IPS DF 19.7 (cell line): ENCODE results near the gene ZSCAN4.

Experiments
- DNase-seq: peaks from one replicate; pipeline ENCODE4 v3.0.0-alpha.2; 2013; ENCODE audit warnings: low read depth, low spot score

ZSCAN4 gene

GRCh38 chr19:57682226-57682766 lies 13.6 kb downstream of the ZSCAN4 start:
- DNase-seq, result no peak

- DNase-seq, result no peak
Observed at GRCh38 chr19:57686727-57687126, 18.0 kb downstream of the ZSCAN4 start.

- no peak for DNase-seq
Observed at GRCh38 chr19:57687363-57688010, 18.8 kb downstream of the ZSCAN4 start.

GRCh38 chr19:57688011-57688763 lies 19.5 kb downstream of the ZSCAN4 start:
- DNase-seq, result no peak

GRCh38 chr19:57689750-57690149 lies 21.0 kb downstream of the ZSCAN4 start:
- no peak for DNase-seq

GRCh38 chr19:57701625-57702024 lies 32.9 kb downstream of the ZSCAN4 start:
- no peak for DNase-seq

GRCh38 chr19:57706346-57706745 lies 37.6 kb downstream of the ZSCAN4 start:
- no peak for DNase-seq

GRCh38 chr19:57708641-57709361 lies 40.1 kb downstream of the ZSCAN4 start, which contains the start of gene ZNF154:
TSS of gene ZNF154 (minus strand) at chr19:57709204. CDS start at chr19:57708971, 233 bp downstream.
- DNase-seq, result peak; percentile 86

GRCh38 chr19:57709616-57710015 lies 40.9 kb downstream of the ZSCAN4 start:
- no peak for DNase-seq

GRCh38 chr19:57712222-57712621 lies 43.5 kb downstream of the ZSCAN4 start:
- DNase-seq, result no peak

- no peak for DNase-seq
Observed at GRCh38 chr19:57719424-57719823, 50.7 kb downstream of the ZSCAN4 start.

- DNase-seq, result no peak
Observed at GRCh38 chr19:57719901-57720519, 51.3 kb downstream of the ZSCAN4 start.

- no peak for DNase-seq
Observed at GRCh38 chr19:57720878-57721277, 52.1 kb downstream of the ZSCAN4 start.
